HG03342 (cell line): ENCODE measurements around the gene CTNNBIP1.

Experiments
- ATAC-seq: cut with Tn5 transposase; IDR thresholded peaks from one replicate; pipeline ENCODE4 v1.9.1; 2021; ENCODE audit warnings: mild to moderate bottlenecking, moderate library complexity; ENCODE audit not compliant: unreplicated experiment

CTNNBIP1 gene

DNA sequence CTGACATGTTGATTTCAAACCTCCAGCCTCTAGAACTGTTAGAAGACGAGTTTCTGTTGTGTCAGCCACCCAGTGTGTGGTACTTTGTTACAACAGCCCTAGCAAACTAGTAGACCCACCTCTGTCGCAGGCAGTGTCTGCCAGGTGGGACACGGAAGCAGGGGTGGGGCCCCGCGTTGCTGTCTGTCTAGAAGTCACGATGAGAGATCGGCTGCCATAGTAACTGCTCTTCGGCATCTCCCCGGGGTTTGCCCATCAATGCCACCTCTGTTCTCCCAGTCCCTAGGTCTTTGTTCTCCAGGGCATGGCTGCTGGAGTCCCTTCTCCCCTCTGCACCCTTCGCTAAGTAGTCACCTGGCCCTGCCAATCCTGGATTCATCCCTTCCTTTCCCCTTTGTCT lies 71.1 kb downstream of the CTNNBIP1 start:
- ATAC-seq: no peak

DNA sequence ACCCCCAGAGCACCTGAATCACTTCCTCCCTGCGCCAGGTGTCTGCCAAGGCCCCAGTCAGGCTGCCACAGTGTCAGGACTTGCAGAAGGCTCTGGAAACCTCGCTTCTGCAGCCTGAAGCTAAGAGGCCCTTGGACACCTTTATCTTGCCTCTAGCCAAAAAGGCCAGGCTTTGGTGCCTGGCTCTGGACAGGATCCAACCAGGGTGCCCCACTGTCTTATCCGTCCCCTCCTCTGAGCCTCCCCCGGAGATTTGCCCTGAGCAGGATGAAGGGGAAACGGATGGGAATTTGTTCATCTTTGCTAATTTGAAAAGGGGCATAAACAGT lies 73.5 kb downstream of the CTNNBIP1 start:
- ATAC-seq: no peak

DNA sequence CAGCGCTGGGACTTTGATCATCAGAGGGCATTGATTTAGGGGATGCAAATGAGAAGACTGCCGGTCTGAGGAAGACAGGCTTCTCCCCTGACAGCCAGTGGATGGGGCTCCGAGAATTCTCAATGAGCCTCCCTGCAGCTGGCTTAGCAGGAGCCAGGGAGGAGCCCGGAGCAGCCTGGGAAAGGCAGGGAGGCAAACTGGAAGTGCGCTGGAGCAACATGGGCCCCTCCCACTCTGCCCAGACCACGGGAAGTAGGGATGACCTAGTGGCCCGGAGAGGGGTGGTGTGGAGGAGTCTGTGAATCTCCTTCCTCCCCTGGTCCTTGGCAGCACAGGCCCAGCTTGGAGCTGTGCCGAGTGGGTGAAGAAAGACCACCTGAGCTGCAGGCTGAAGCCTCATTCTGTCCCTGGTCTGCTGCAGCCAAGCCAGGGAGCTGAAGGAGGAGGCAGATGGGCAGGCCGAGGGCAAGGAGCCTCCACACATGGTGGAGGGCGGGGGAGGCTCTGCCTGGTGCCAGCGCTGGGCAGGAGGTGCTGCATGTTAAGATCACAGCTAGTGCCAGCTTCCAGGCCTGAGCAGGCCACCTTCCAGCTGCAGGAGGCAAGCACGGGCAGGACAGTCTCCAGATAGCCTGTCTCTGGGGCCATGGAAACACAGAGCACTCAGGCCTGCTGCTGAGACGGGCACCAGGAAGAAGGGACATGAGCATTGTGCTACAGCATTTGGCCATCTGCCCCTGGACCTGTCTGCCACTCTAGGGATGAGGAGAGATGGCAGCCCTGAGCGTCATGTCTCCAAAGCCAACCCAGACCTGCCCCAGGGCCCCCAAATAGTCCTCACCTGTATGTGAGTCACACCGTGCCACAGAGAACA lies 74.1 kb downstream of the CTNNBIP1 start:
- ATAC-seq: no peak

DNA sequence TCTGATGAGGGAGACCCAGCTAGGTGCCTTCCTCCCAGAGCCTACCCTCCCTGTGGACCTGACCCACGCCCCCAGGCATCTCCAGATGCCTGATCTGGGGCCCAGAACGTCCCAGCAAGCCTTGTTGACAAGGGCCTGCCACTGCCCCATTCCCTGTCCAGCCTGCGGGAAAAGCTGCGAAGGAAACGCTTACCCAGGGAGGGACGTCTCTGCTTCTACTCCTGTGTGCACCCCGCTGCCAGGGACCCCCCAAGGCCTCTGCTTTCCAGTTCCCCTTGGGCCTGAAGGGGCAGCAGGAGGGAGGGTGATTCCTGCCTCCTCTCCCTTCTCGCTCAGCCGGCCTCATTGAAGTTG lies 74.7 kb downstream of the CTNNBIP1 start:
- ATAC-seq: no peak

DNA sequence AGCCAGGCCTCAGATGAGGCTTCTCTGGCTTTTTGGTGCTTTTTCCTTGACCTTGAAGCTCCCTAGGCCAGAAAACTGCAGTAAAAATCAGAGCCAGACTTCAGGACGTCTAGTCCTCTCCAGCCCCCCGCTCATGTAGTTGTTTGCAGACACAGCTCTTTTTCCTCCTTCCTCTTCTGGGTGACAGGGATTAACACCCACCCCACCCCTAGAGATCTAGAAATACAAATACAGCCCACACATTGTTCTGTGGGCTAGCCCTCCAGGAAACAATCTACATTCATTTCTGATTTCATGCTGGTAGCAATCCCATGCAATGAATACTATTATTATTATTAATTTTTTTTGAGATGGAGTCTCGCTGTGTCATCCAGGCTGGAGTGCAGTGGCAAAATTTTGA lies 76.4 kb downstream of the CTNNBIP1 start:
- ATAC-seq: no peak

DNA sequence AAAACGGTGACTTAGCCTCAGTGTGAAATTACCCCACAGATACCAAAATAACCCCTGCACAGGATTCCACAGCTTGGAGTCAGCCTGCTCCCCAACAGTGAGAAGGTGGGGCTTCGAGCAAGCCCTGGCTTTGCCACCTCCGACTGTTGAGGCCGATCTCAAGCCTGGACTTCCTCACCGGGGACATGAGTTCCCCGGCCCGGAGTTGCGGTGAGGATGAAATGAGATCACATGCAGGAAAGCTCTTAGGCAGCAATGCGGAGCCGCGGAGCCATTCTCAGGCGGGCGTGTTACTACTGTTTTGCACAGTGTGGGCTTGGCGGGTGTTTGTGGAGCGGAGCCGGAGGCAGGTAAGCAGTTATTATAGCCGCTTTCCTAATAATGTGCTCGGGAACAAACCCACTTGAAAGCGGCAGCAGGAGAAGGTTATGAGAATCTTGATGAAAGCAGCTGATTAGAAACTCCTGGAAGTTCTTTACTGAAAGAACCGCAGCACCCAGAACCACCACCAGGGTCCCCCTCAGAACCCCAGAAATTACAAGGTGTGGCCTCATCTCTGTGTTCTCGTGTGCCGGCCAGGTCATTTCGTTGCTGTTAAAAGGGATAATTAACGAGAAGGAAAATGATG lies 82.4 kb downstream of the CTNNBIP1 start:
- no peak for ATAC-seq

DNA sequence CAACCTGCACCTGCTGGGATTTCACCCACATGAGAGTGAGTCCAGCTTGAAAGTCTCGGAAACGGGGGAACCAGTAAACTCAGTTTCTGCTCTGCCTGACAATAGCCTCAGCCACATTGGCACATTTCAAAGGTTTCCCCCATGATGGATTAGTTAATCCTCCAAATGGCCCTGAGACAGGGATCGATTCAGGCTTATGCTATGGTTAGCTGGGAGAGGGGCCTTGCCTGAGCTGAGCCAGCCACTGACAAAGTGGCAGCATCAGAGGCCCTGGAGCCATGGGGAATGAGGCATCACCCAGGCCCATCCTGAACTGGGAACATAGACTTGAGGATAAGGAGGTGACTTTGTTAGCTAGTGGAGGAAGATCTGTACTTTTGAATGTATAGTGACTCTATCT lies 83.5 kb downstream of the CTNNBIP1 start:
- ATAC-seq: no peak

DNA sequence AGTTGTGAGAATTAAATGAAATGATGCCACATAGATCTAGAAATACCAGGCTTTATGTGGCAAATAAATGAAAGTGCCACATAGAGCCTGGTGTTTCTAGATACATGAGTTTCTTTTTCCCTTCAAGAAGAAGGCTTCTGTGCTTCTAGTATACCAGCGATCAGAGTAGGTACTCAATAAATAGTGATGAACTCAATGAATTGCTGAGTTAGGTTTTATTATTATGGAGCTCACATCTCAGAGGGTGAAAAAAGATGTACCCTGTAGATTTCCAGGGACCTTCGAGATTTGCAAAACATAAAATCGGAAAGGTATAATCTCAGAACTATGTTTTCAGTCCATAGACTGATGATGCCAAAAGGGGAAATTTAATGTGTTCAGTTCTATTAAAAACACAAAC lies 84.0 kb downstream of the CTNNBIP1 start:
- no peak for ATAC-seq

DNA sequence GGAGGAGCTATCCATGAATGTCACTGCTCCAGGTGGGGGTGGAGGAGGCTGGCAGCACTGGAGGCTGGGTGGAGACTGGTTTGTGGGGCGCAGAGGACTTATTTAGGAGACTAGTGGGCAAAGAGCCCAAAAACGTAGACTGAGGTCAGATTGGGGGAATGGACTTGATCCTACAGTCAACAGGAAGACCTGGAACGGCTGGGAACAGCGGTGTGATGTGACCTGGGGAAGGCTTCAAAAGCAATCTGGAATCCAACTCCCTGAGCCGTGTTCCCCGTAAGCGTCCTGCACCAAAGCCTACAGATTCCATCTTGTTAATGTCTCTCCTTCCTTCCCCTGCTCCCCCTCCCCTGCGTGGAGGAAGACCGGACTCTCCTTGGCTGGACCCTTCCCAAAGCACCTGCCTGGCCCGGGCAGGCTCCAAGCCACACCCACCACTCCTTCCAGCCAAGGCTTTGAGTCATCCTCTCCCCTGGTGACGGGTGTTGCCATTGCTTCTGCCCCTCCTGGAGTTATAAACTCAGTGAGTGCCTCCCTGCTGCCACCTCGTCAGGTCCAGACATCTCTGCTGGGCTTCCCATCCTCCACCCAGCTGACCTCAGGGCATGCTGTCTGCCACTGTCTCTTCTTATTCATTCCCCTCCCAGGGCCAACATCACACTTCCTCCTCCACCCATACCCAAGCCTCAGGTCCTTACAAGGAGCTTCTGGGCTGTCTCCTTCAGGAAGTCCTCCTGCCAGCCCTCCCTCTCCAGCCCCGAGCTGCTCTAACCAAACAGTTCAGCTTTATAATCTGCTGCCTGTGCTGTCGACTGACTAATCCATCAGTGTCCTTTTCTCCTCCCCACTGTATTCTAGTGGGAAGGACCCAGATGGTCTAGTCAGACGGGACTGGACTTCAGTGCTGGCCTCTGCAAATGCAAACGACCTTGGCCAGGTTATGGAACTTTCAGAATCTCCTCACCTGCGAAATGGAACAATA lies 84.7 kb downstream of the CTNNBIP1 start:
- ATAC-seq: no peak

DNA sequence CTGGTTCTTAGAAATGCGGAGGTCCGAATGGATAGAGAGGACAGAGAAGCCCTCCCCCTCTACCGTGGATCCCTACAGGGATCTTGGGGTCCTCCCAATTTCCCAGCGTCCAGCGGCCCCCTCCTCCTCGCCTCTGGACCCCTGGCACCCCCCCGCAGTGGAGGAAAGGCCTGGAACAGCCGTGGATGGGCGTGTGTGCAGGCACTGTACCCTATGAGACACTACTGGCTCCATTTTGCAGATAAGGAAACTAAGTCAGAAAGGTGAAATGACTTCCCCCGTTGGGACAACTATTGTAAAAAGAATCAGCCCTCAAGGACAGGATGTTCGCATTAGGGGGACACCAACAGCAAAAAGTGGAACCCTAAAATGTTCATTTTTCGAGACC lies 85.4 kb downstream of the CTNNBIP1 start:
- ATAC-seq: no peak

DNA sequence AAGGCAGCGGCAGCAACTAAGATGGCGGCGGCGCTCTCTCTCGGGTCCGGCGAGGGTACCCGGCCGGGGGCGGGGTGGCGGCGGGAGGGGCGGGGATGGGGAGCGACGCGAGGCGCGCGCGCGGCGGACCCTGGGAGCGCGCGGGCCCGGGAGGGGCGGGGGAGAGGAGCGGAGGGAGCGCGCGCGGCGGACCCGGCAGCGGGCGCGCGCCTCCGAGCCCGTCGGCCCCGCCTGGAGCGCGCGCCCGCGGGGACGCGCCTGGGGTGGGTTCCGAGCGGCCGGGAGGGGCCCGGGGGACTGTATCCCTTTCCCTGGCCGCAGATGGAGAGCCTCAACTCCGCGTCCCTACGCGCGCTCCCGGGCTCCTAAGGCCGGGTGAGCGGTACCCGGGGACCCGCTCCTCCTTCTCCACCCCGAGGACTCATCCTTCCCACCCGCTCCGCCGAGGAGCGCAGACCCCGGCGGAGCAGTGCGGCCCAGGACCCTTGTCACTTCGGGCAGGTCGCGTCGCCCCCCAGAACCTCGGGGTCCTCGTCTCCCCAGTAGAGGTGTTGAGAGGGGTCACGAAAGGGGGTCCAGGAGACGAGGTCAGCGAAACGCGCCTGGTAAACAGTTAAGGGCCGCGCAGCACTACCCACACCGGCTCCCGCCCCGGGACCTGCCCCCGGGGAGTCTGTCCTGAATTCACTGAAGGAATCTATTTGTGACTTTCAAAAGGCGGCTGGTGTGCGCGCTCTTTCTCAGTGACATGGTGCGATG lies 85.9 kb downstream of the CTNNBIP1 start, which contains the start of gene CLSTN1:
Gene CLSTN1, minus strand, starts transcription at position 23 of the 759 bp plus-strand sequence. CDS start 232 bp downstream, outside the sequence.
- ATAC-seq: peak; percentile 49

DNA sequence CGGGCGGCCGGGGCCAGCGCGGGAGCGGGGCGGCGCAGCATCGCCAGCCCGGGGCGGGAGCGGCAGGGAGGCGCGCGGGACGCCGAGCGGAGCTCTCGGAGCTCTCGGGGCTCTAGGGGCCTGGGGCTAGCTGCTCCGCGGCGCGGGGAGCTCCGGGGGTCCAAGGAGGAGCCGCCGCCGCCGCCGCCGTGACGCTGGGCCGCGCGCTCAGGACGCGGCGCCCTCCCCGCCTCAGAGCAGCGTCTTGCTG lies 86.5 kb downstream of the CTNNBIP1 start:
- ATAC-seq: peak; percentile 6

DNA sequence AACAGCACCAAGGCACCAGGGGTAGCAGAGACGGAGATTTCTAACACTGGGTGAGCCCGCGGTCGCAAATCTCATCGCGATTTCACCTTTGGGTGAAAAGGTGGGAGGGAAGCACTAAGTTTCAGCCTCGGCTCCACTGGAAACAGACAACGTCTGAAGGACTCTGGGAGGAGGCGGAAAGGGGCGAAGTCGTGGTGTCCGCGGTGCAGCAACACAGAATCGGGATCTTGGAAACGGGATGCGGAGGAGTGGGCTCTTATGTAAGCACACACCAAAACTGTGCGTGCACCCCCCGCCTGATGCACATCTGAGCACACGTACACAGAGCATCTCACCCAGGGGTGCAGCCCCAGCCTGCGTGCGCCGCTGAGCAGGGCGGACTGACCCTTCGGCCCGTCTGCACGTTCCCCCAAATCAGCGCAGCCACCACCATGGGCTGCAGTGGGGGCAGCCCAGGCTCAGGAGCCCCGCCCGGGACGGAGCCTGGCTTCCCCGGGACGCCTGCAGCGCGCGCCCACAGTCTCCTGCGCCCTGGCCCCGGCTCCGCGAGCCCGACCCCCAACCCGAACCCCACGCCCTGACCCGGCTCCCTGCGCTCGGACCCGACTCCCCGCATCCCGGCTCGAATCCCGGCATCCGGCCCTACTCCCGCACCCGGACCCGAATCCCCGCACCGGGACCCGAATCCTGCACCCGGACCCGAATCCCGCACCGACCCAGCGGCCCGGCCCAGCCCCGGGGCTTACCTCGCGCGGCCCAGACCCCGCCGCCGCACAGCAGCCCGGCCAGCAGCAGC lies 87.0 kb downstream of the CTNNBIP1 start:
- ATAC-seq: no peak

DNA sequence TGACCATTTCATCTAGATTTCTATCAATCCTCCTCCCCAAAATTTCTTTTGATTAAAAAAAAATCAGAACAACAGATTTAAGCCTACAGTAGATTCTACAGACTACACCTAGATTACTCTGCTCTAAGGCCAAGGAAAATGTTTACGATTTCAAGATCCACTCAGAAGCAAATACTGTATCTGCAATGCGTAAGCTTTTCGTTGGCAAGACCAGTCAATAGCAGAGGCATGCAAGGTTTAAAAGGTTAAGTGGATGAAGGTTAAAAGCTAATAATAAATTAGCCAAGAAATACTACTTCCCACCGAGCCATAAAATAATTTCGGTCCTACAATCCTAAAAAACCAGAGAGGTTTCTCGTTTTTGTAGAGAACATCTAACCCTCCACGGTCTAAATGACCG lies 87.6 kb downstream of the CTNNBIP1 start:
- no peak for ATAC-seq

DNA sequence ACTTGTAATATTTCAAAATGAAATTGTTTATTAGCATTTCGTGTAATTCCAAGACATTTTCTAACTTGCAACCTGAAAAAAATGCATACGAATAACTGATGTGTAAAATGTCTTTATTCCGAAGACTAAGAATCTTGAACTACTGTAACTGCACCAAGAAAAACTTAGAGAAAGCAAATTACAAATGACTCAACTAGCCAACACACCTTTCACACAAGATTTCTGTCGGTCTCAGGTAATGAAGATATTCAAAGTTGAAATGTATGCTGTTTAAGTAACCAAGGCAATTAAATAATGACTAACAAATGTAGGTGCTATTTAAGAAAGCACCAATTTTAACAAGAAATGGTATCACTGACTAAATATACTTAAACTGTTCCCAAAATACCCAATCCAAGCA lies 88.4 kb downstream of the CTNNBIP1 start:
- ATAC-seq: no peak

DNA sequence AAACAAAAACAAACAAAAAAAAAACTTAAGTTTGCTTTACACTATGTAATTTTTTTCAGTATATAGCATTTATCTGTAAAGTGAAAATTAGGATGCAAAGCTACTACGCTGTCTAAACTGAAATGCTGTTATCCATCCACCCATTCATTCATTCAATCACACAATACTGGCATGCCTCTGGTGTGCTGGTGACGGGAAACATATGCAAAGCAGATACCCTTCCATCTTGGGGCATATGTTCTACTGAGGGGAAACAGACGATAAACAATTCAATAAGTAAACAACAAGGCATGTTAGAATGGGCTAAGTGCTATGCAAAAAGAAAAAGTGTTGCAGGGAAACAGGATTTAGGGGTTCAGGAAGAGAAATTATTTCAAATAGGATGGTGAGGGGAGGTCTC lies 89.5 kb downstream of the CTNNBIP1 start:
- ATAC-seq: no peak

DNA sequence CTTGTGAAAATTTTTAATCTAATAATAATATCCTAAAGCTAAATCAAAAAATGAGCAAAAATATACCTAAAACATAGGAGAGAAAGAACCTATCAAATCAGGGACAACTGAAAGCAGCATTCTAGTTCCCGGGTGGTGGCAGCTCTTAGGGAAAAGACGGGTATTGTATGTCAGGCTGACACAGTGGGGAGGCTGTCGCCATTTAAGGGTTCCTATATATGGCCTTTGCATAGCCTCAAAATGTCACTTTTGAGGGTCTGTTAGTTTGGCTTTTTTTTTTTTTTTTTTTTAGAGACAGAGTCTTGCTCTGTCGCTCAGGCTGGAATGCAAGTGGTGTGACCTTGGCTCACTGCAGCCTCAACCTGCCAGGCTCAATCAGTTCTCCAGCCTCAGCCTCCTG lies 92.3 kb downstream of the CTNNBIP1 start:
- no peak for ATAC-seq

DNA sequence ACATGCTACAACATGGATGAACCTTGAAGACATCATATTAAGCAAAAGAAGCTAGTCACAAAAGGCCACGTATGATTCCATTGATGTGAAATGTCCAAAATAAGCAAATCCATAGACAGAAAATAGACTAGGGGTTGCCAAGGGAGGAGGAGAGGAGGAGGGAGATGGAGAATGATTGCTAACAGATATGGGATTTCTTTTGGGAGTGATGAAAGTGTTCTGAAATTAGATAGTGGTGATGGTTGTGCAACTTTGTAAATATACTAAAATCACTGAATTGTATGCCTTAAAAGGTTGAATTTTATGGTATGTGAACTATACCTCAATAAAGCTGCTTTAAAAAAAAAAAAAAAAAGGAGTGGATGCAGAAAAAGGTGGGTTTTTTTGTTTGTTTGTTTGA lies 93.9 kb downstream of the CTNNBIP1 start:
- no peak for ATAC-seq

DNA sequence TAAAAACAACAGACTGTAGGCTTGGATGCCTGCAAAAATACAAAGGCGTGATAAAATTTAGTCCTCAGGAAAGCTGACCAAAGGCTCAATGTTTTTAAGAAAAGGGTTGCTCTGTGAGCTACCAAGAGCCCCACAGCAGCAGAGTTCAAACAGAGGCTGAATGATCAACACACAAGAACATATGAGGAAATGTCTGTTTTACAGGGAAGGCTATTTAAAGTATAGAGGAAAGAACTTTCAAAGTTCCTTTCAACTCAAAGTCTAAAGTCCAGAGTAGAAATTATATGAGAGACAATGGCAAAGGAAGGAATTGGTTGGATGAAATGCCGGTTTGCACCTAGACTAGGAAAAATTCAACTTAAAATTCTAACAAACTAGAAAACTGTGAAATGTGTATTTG lies 94.9 kb downstream of the CTNNBIP1 start:
- ATAC-seq: no peak

DNA sequence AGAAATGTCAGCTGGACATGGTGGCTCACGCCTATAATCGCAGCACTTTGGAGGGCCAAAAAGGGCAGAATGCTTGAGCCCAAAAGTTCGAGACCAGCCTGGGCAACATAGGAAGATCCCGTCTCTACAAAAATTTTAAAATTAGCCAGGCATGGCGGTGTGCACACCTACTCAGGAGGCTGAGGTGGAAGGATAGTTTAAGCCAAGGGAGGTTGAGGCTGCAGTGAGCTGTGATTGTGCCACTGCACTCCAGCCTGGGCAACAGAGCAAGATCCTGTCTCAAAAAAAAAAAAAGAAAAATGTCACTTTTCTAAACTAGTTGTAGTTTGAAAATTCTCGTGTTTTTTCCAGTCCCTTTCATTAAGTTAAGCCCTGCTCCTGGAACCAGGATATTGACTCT lies 95.5 kb downstream of the CTNNBIP1 start:
- ATAC-seq: no peak
